ENCODE measurements around the gene MUC5AC. TPM values are rescaled to one million over a fixed set of nuclear protein-coding genes. Genes with fewer than 3 reads are reported as not detected.

MUC5AC gene, protein sequence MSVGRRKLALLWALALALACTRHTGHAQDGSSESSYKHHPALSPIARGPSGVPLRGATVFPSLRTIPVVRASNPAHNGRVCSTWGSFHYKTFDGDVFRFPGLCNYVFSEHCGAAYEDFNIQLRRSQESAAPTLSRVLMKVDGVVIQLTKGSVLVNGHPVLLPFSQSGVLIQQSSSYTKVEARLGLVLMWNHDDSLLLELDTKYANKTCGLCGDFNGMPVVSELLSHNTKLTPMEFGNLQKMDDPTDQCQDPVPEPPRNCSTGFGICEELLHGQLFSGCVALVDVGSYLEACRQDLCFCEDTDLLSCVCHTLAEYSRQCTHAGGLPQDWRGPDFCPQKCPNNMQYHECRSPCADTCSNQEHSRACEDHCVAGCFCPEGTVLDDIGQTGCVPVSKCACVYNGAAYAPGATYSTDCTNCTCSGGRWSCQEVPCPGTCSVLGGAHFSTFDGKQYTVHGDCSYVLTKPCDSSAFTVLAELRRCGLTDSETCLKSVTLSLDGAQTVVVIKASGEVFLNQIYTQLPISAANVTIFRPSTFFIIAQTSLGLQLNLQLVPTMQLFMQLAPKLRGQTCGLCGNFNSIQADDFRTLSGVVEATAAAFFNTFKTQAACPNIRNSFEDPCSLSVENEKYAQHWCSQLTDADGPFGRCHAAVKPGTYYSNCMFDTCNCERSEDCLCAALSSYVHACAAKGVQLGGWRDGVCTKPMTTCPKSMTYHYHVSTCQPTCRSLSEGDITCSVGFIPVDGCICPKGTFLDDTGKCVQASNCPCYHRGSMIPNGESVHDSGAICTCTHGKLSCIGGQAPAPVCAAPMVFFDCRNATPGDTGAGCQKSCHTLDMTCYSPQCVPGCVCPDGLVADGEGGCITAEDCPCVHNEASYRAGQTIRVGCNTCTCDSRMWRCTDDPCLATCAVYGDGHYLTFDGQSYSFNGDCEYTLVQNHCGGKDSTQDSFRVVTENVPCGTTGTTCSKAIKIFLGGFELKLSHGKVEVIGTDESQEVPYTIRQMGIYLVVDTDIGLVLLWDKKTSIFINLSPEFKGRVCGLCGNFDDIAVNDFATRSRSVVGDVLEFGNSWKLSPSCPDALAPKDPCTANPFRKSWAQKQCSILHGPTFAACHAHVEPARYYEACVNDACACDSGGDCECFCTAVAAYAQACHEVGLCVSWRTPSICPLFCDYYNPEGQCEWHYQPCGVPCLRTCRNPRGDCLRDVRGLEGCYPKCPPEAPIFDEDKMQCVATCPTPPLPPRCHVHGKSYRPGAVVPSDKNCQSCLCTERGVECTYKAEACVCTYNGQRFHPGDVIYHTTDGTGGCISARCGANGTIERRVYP (N-terminal part only)
- total RNA-seq (ENCODE audit: low replicate concordance), result 0.10 and 1.4 TPM in 2 replicates
- long read RNA-seq, result 0 reads

- no peaks in the 10 kb centered on the region for H3K9me3 Mint-ChIP-seq
Measured at GRCh38 chr11:1157645-1158591, at the start of gene MUC5AC. MUC5AC (plus strand) TSS chr11:1157953; CDS start chr11:1158000, 47 bp downstream.

DNA sequence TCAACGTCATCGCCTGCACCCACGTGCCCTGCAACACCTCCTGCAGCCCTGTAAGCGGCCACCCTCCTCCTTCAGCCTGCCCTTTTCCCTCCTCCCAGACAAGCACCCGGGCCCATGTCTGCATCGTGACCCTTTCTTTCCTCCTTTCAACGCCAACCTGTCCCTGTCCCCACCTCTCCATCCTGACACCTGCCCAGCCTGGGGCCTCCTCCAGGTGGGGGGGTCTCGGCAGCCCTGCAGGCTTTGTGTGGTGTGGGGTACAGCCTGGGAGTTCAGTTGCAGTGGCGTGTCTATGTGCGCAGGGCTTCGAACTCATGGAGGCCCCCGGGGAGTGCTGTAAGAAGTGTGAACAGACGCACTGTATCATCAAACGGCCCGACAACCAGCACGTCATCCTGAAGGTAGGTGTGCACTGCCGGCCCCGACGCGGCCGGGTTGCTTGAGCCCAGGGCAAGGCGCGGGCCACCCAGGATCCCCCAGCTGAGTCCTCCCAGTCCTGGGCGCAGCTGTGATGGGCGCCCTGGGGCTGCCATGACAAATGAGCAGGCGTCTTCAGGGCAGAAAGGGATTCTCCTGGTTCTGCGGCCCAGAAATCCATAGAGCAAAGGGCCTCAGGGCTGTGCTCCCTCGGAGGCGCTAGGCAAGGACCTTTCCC is 49.4 kb upstream of the MUC5AC start:
- Mint-ChIP-seq H3K4me1 (ENCODE audit: unreplicated experiment) (no peaks in the 10 kb centered on the region), H3K27me3 (no peaks in the 10 kb centered on the region), H3K4me3 (no peak overlapping the region), H3K36me3 (no peaks in the 10 kb centered on the region), H3K27ac (no peak overlapping the region), H3K9me3 (no peaks in the 10 kb centered on the region)
- no peak for DNase-seq (ENCODE audit: extremely low spot score, unreplicated experiment)
- TF ChIP-seq, protein P1, sequence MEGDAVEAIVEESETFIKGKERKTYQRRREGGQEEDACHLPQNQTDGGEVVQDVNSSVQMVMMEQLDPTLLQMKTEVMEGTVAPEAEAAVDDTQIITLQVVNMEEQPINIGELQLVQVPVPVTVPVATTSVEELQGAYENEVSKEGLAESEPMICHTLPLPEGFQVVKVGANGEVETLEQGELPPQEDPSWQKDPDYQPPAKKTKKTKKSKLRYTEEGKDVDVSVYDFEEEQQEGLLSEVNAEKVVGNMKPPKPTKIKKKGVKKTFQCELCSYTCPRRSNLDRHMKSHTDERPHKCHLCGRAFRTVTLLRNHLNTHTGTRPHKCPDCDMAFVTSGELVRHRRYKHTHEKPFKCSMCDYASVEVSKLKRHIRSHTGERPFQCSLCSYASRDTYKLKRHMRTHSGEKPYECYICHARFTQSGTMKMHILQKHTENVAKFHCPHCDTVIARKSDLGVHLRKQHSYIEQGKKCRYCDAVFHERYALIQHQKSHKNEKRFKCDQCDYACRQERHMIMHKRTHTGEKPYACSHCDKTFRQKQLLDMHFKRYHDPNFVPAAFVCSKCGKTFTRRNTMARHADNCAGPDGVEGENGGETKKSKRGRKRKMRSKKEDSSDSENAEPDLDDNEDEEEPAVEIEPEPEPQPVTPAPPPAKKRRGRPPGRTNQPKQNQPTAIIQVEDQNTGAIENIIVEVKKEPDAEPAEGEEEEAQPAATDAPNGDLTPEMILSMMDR (conservative IDR thresholded peaks at IDR 0.05), result no peak

More at GRCh38 chr11:1157645-1158591, at the start of gene MUC5AC:
- no peaks in the 10 kb centered on the region for H3K27me3 Mint-ChIP-seq
- no peak within 1 kb of the TSS for H3K27ac Mint-ChIP-seq
- H3K36me3 Mint-ChIP-seq, result no peaks in the 10 kb centered on the region
- TF ChIP-seq, protein P1 (conservative IDR thresholded peaks at IDR 0.05), result no peak
- peak; percentile 67 for DNase-seq (ENCODE audit: extremely low spot score, unreplicated experiment)
- H3K4me3 Mint-ChIP-seq, result no peak within 1 kb of the TSS
- H3K4me1 Mint-ChIP-seq (ENCODE audit: unreplicated experiment), result no peaks in the 10 kb centered on the region

- no peaks in the 10 kb centered on the region for H3K27me3 Mint-ChIP-seq
- H3K4me3 Mint-ChIP-seq, result no peak overlapping the region
- no peak for DNase-seq (ENCODE audit: extremely low spot score, unreplicated experiment)
- no peak overlapping the region for H3K27ac Mint-ChIP-seq
- TF ChIP-seq, protein P1 (conservative IDR thresholded peaks at IDR 0.05), result no peak
- H3K4me1 Mint-ChIP-seq (ENCODE audit: unreplicated experiment), result no peaks in the 10 kb centered on the region
- H3K9me3 Mint-ChIP-seq, result no peaks in the 10 kb centered on the region
- H3K36me3 Mint-ChIP-seq, result no peaks in the 10 kb centered on the region
Measured at GRCh38 chr11:1109101-1109917, 48.4 kb upstream of the MUC5AC start.

DNA sequence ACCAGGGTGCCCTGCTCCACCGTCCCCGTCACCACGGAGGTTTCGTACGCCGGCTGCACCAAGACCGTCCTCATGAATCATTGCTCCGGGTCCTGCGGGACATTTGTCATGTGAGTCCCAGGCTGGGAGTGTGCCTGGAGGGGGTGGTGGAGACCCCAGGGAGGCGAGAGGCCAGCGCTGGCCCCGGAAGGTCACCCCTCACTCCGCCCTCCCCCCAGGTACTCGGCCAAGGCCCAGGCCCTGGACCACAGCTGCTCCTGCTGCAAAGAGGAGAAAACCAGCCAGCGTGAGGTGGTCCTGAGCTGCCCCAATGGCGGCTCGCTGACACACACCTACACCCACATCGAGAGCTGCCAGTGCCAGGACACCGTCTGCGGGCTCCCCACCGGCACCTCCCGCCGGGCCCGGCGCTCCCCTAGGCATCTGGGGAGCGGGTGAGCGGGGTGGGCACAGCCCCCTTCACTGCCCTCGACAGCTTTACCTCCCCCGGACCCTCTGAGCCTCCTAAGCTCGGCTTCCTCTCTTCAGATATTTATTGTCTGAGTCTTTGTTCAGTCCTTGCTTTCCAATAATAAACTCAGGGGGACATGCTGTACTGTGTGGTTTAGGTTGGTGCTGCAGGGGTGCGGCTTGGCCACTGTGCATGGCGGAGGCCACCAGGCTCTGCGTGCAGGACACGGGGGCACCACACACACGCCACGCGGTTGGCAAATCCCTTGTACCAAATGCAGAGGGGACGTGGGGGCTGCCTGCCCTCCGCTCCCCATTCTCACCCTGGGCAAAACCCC is 47.6 kb upstream of the MUC5AC start:
- Mint-ChIP-seq H3K9me3 (no peaks in the 10 kb centered on the region), H3K27me3 (peaks cover 6% of the 10 kb centered on the region), H3K4me1 (ENCODE audit: unreplicated experiment) (no peaks in the 10 kb centered on the region), H3K27ac (no peak overlapping the region), H3K4me3 (no peak overlapping the region), H3K36me3 (no peaks in the 10 kb centered on the region)
- DNase-seq (ENCODE audit: extremely low spot score, unreplicated experiment), result no peak
- TF ChIP-seq, protein P1 (conservative IDR thresholded peaks at IDR 0.05), result no peak
